Testis (tissue), 2 donors: ENCODE results near the gene FBXL19.

Experiments
- POLR2A ChIP-seq: fragments of 450-650 bp; IDR thresholded peaks from one replicate; pipeline ENCODE4 v1.6.1; 2017; ENCODE audit warnings: antibody characterized with exemption, mild to moderate bottlenecking, moderate library complexity
- TF ChIP-seq, protein P1 (sequence below), 3 experiments: fragments of 450-650 bp in 2 of 3; fragments of 200-600 bp in 1 of 3; sonication (generic) in 1 of 3; IDR thresholded peaks; one replicate each; pipeline ENCODE4 v1.5.1; 2016 to 2019; ENCODE audit warnings: antibody characterized with exemption in 3 of 3, mild to moderate bottlenecking in 2 of 3, moderate library complexity in 1 of 3

DNA sequence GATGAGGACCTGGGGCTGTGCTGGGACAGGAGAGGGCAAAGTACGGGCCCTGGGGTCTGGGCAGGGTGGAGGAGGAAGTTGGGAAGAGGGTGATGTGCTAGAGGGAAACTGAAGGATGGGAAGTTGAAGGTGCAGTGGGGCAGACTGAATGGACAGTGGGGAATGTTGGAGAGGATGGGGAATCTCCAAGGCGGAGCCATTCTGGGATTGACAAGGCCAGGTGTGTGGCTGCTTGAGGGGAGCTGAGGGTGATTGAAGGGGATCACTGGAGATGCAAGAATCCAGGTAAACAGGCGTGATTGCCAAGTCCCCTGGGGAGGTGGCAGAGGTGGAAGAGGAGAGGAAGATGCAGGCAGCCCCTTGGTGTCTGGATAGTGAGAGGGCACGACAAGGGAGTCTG lies 53.1 kb downstream of the FBXL19 start:
- TF ChIP-seq, protein P1, sequence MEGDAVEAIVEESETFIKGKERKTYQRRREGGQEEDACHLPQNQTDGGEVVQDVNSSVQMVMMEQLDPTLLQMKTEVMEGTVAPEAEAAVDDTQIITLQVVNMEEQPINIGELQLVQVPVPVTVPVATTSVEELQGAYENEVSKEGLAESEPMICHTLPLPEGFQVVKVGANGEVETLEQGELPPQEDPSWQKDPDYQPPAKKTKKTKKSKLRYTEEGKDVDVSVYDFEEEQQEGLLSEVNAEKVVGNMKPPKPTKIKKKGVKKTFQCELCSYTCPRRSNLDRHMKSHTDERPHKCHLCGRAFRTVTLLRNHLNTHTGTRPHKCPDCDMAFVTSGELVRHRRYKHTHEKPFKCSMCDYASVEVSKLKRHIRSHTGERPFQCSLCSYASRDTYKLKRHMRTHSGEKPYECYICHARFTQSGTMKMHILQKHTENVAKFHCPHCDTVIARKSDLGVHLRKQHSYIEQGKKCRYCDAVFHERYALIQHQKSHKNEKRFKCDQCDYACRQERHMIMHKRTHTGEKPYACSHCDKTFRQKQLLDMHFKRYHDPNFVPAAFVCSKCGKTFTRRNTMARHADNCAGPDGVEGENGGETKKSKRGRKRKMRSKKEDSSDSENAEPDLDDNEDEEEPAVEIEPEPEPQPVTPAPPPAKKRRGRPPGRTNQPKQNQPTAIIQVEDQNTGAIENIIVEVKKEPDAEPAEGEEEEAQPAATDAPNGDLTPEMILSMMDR (IDR thresholded peaks at IDR 0.05) = no peak
- TF ChIP-seq POLR2A = no peak
